K562 (cell line): ENCODE results near the gene USF2. TPM values are rescaled to one million over a fixed set of nuclear protein-coding genes. Genes with fewer than 3 reads are reported as not detected.

Experiments
- NEUROD1 ChIP-seq: fragments of 150-350 bp; IDR thresholded peaks from 2 replicates; pipeline ENCODE4 v1.6.1; 2014; ENCODE audit warnings: borderline replicate concordance, low read length, low read depth; ENCODE audit not compliant: partially characterized antibody
- NR2C2 ChIP-seq, 2 experiments: fragments of 200-800 bp in 1 of 2; sonication (Bioruptor generic) in 1 of 2; sonication (generic) in 1 of 2; formaldehyde crosslinking in 1 of 2; IDR thresholded peaks; 2 replicates each; pipeline versions ENCODE4 v1.6.1 to v1.8.0; 2016 to 2022; ENCODE audit warnings: mild to moderate bottlenecking in 1 of 2, missing compliant biosample characterization in 1 of 2, missing genetic modification characterization in 1 of 2, missing genetic modification reagents in 1 of 2
- RUNX1 ChIP-seq: sonication (generic); IDR thresholded peaks from 2 replicates; pipeline ENCODE4 v1.6.1; 2016; ENCODE audit warnings: antibody characterized with exemption, low read depth
- SMARCA5 ChIP-seq: fragments of 450-650 bp; IDR thresholded peaks from 2 replicates; pipeline ENCODE4 v1.6.1; 2016
- ZNF175 ChIP-seq: fragments of 200-800 bp; sonication (Bioruptor generic); IDR thresholded peaks from 2 replicates; pipeline ENCODE4 v1.6.1; 2016; ENCODE audit warnings: low read depth, mild to moderate bottlenecking, missing genetic modification characterization, missing compliant biosample characterization
- ZNF232 ChIP-seq: sonication (generic); formaldehyde crosslinking; IDR thresholded peaks from 2 replicates; pipeline ENCODE4 v1.8.0; 2022; ENCODE audit warnings: mild to moderate bottlenecking, missing genetic modification reagents
- ZNF436 ChIP-seq: fragments of 250-450, 450-650 bp; sonication (Bioruptor Pico); formaldehyde crosslinking; IDR thresholded peaks from 2 replicates; pipeline ENCODE4 v1.7.0; 2020; ENCODE audit warnings: mild to moderate bottlenecking
- ZNF696 ChIP-seq: fragments of 250-450 bp; sonication (Bioruptor Pico); conservative IDR thresholded peaks from 2 replicates; pipeline ENCODE4 v1.4.0; 2020; ENCODE audit warnings: mild to moderate bottlenecking, moderate library complexity
- ZNF707 ChIP-seq: fragments of 250-450 bp; sonication (Bioruptor Pico); conservative IDR thresholded peaks from 2 replicates; pipeline ENCODE4 v1.8.0; 2022; ENCODE audit warnings: inconsistent platforms, mild to moderate bottlenecking, moderate library complexity
- ZNF830 ChIP-seq: fragments of 250-450 bp; sonication (Bioruptor Pico); IDR thresholded peaks from 2 replicates; pipeline ENCODE4 v1.5.0; 2021; ENCODE audit warnings: mild to moderate bottlenecking
- polyA plus RNA-seq, 8 experiments: library from polyadenylated mRNA; depleted of rRNA in 4 of 8; stranded (reverse) in 5 of 8; unstranded in 3 of 8; fragments of >200 nt; fragmentation: Nextera tagmentation in 2 of 8; fragmentation: Illumina TruSeq in 1 of 8; extraction: Ambion mirVana in 2 of 8; extraction: Trizol in 1 of 8; gene quantifications; 2 replicates each; pipeline versions ENCODE4 v1.2.1 to v1.2.3, GENCODE V29; 2011 to 2014; ENCODE audit warnings: inconsistent platforms in 1 of 8, missing spikeins in 1 of 8
- total RNA-seq, 7 experiments: library from RNA; depleted of rRNA in 6 of 7; stranded (reverse); fragments of >200 nt in 6 of 7; fragmentation: Illumina TruSeq in 2 of 7; extraction: Trizol in 2 of 7; gene quantifications; 2 replicates each; pipeline versions ENCODE4 v1.2.1 to v1.2.3, GENCODE V29; 2011 to 2021; ENCODE audit warnings: low replicate concordance in 1 of 7
- TF ChIP-seq, protein P1 (sequence below): sonication (generic); formaldehyde crosslinking; IDR thresholded peaks from 2 replicates; pipeline ENCODE4 v1.8.0; 2022; ENCODE audit warnings: missing genetic modification reagents, mild to moderate bottlenecking, borderline replicate concordance
- TF ChIP-seq, protein P2 (sequence below): sonication (generic); formaldehyde crosslinking; IDR thresholded peaks from 2 replicates; pipeline ENCODE4 v1.8.0; 2023; ENCODE audit warnings: mild to moderate bottlenecking, missing genetic modification reagents
- TF ChIP-seq, protein P3 (sequence below): fragments of 200-800 bp; sonication (Bioruptor generic); IDR thresholded peaks from 2 replicates; pipeline ENCODE4 v1.6.1; 2016; ENCODE audit warnings: missing genetic modification characterization, missing compliant biosample characterization
- TF ChIP-seq, protein P4 (sequence below): fragments of 450-650 bp; formaldehyde crosslinking; conservative IDR thresholded peaks from 2 replicates; pipeline ENCODE4 v1.4.0; 2022; ENCODE audit warnings: mild to moderate bottlenecking, missing genetic modification characterization

USF2 gene
- total and polyA plus RNA-seq, 9 of the 15 experiments (the other 6 are each of a cell fraction or from before 2014, with no cell fraction given): 0.27 to 93.7 (median 58.4) TPM

DNA sequence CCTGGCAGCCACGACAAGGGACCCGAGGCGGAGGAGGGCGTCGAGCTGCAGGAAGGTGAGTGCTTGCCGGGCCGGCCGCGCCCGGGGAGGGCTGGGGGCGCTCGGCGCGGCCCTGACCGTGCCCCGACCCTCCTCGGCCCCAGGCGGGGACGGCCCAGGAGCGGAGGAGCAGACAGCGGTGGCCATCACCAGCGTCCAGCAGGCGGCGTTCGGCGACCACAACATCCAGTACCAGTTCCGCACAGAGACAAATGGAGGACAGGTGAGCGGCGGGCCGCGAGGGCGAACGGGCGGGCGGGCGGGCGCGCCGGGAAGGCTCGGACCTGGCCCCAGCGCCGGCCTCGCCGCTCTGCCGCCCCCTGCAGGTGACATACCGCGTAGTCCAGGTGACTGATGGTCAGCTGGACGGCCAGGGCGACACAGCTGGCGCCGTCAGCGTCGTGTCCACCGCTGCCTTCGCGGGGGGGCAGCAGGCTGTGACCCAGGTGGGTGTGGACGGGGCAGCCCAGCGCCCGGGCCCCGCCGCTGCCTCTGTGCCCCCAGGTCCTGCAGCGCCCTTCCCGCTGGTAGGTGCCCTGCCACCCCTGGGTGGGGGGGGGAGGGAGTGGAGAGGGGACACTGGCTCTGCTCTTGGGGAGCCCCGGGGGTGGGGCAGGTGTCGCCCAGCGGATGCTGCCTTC, 816 bp downstream of the USF2 start (continued):
- TF ChIP-seq ZNF232 (CRISPR knock-in tag): no peak
- TF ChIP-seq ZNF830: no peak
- TF ChIP-seq ZNF707: no peak
- TF ChIP-seq SMARCA5: no peak
- TF ChIP-seq ZNF175: no peak
- peak; percentile 46 for TF ChIP-seq NEUROD1
- TF ChIP-seq NR2C2 (CRISPR knock-in tag; IDR thresholded peaks at IDR 0.05): no peak
- TF ChIP-seq NR2C2 (tag; IDR thresholded peaks at IDR 0.05): no peak
- 0 out of 2 replicates have a peak, but pooled peaks have one; percentile 26 for TF ChIP-seq RUNX1
- TF ChIP-seq, protein P1, sequence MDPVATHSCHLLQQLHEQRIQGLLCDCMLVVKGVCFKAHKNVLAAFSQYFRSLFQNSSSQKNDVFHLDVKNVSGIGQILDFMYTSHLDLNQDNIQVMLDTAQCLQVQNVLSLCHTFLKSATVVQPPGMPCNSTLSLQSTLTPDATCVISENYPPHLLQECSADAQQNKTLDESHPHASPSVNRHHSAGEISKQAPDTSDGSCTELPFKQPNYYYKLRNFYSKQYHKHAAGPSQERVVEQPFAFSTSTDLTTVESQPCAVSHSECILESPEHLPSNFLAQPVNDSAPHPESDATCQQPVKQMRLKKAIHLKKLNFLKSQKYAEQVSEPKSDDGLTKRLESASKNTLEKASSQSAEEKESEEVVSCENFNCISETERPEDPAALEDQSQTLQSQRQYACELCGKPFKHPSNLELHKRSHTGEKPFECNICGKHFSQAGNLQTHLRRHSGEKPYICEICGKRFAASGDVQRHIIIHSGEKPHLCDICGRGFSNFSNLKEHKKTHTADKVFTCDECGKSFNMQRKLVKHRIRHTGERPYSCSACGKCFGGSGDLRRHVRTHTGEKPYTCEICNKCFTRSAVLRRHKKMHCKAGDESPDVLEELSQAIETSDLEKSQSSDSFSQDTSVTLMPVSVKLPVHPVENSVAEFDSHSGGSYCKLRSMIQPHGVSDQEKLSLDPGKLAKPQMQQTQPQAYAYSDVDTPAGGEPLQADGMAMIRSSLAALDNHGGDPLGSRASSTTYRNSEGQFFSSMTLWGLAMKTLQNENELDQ (CRISPR knock-in tag): no peak
- TF ChIP-seq, protein P2, sequence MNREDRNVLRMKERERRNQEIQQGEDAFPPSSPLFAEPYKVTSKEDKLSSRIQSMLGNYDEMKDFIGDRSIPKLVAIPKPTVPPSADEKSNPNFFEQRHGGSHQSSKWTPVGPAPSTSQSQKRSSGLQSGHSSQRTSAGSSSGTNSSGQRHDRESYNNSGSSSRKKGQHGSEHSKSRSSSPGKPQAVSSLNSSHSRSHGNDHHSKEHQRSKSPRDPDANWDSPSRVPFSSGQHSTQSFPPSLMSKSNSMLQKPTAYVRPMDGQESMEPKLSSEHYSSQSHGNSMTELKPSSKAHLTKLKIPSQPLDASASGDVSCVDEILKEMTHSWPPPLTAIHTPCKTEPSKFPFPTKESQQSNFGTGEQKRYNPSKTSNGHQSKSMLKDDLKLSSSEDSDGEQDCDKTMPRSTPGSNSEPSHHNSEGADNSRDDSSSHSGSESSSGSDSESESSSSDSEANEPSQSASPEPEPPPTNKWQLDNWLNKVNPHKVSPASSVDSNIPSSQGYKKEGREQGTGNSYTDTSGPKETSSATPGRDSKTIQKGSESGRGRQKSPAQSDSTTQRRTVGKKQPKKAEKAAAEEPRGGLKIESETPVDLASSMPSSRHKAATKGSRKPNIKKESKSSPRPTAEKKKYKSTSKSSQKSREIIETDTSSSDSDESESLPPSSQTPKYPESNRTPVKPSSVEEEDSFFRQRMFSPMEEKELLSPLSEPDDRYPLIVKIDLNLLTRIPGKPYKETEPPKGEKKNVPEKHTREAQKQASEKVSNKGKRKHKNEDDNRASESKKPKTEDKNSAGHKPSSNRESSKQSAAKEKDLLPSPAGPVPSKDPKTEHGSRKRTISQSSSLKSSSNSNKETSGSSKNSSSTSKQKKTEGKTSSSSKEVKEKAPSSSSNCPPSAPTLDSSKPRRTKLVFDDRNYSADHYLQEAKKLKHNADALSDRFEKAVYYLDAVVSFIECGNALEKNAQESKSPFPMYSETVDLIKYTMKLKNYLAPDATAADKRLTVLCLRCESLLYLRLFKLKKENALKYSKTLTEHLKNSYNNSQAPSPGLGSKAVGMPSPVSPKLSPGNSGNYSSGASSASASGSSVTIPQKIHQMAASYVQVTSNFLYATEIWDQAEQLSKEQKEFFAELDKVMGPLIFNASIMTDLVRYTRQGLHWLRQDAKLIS (CRISPR knock-in tag): no peak
- no peak for TF ChIP-seq ZNF436 (CRISPR knock-in tag)
- TF ChIP-seq ZNF696 (CRISPR knock-in tag): no peak
- TF ChIP-seq, protein P3, sequence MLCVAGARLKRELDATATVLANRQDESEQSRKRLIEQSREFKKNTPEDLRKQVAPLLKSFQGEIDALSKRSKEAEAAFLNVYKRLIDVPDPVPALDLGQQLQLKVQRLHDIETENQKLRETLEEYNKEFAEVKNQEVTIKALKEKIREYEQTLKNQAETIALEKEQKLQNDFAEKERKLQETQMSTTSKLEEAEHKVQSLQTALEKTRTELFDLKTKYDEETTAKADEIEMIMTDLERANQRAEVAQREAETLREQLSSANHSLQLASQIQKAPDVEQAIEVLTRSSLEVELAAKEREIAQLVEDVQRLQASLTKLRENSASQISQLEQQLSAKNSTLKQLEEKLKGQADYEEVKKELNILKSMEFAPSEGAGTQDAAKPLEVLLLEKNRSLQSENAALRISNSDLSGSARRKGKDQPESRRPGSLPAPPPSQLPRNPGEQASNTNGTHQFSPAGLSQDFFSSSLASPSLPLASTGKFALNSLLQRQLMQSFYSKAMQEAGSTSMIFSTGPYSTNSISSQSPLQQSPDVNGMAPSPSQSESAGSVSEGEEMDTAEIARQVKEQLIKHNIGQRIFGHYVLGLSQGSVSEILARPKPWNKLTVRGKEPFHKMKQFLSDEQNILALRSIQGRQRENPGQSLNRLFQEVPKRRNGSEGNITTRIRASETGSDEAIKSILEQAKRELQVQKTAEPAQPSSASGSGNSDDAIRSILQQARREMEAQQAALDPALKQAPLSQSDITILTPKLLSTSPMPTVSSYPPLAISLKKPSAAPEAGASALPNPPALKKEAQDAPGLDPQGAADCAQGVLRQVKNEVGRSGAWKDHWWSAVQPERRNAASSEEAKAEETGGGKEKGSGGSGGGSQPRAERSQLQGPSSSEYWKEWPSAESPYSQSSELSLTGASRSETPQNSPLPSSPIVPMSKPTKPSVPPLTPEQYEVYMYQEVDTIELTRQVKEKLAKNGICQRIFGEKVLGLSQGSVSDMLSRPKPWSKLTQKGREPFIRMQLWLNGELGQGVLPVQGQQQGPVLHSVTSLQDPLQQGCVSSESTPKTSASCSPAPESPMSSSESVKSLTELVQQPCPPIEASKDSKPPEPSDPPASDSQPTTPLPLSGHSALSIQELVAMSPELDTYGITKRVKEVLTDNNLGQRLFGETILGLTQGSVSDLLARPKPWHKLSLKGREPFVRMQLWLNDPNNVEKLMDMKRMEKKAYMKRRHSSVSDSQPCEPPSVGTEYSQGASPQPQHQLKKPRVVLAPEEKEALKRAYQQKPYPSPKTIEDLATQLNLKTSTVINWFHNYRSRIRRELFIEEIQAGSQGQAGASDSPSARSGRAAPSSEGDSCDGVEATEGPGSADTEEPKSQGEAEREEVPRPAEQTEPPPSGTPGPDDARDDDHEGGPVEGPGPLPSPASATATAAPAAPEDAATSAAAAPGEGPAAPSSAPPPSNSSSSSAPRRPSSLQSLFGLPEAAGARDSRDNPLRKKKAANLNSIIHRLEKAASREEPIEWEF (CRISPR knock-in tag): no peak
- TF ChIP-seq, protein P4, sequence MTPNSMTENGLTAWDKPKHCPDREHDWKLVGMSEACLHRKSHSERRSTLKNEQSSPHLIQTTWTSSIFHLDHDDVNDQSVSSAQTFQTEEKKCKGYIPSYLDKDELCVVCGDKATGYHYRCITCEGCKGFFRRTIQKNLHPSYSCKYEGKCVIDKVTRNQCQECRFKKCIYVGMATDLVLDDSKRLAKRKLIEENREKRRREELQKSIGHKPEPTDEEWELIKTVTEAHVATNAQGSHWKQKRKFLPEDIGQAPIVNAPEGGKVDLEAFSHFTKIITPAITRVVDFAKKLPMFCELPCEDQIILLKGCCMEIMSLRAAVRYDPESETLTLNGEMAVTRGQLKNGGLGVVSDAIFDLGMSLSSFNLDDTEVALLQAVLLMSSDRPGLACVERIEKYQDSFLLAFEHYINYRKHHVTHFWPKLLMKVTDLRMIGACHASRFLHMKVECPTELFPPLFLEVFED: no peak
